Esophagus squamous epithelium (tissue), 5 donors: ENCODE measurements around the gene GPR137B. TPM values are rescaled to one million over a fixed set of nuclear protein-coding genes. Genes with fewer than 3 reads are reported as not detected.

Experiments used
- DNase-seq: peaks from one replicate; lab custom pipeline; 2025; lab: John Stamatoyannopoulos, UW
- H3K27ac ChIP-seq, 4 donors: fragments of 200-600 bp; sonication (generic); one replicate each; pipeline ENCODE4 v1.5.1; 2016 to 2019; ENCODE audit warnings: mild to moderate bottlenecking in 1 of 4
- H3K27me3 ChIP-seq, 4 donors: fragments of 200-600 bp; sonication (generic); 1 replicate in 3 of 4; 2 replicates in 1 of 4; pipeline versions ENCODE4 v1.5.1 to v1.6.0; 2017 to 2021; ENCODE audit warnings: antibody characterized with exemption in 1 of 4
- H3K36me3 ChIP-seq, 3 donors: fragments of 200-600 bp; sonication (generic); one replicate each; pipeline ENCODE4 v1.5.1; 2016 to 2019
- H3K4me1 ChIP-seq, 3 donors: fragments of 200-600 bp; sonication (generic); one replicate each; pipeline ENCODE4 v1.5.1; 2017 to 2019
- H3K4me3 ChIP-seq, 4 donors: fragments of 200-600 bp; sonication (generic); 1 replicate in 3 of 4; 2 replicates in 1 of 4; pipeline ENCODE4 v1.5.1; 2016 to 2019; ENCODE audit warnings: mild to moderate bottlenecking in 2 of 4, moderate library complexity in 1 of 4
- H3K9me3 ChIP-seq, 3 donors: fragments of 200-600 bp; sonication (generic); one replicate each; pipeline ENCODE4 v1.5.1; 2016 to 2019
- CTCF ChIP-seq, 6 experiments: fragments of 450-650 bp in 4 of 6; fragments of 200-600 bp in 2 of 6; sonication (generic) in 2 of 6; IDR thresholded peaks; one replicate each; pipeline ENCODE4 v1.5.1; 2016 to 2019; ENCODE audit warnings: antibody characterized with exemption in 6 of 6, mild to moderate bottlenecking in 4 of 6, moderate library complexity in 4 of 6
- POLR2A ChIP-seq, 4 donors: fragments of 450-650 bp; IDR thresholded peaks; one replicate each; pipeline ENCODE4 v1.6.1; 2017; ENCODE audit warnings: antibody characterized with exemption in 4 of 4, mild to moderate bottlenecking in 4 of 4, moderate library complexity in 3 of 4
- WGBS, 2 donors: methylation state at CpG; one replicate each; pipeline ENCODE4 v1.1.5; 2018; 5-methylcytosine and 5-hydroxymethylcytosine counted together
- intact Hi-C: fragments of 100-400 bp; cut with DNase I; formaldehyde crosslinking; loops from one replicate; pipeline ENCODE4 v1.15.0; 2022
- total RNA-seq, 4 donors: library from RNA; depleted of rRNA; stranded (reverse); fragments of >200 nt; gene quantifications; one replicate each; pipeline ENCODE4 v1.1.0, GENCODE V29; 2016
- donor health status: DM: yes; HTN: yes; CAD: no.

Gene GPR137B
- total RNA-seq, 4 donors from 2014 or later = 3.6 to 16.0 (median 7.4) TPM

GRCh38 chr1:236164273-236164672, 21.9 kb downstream of the GPR137B start:
- H3K4me1 ChIP-seq = peaks cover 0 to 9% (median 0%) of the 10 kb centered on the region in 3 donors
- no peaks in the 10 kb centered on the region for H3K27me3 ChIP-seq
- no peak overlapping the region for H3K4me3 ChIP-seq
- no peak overlapping the region for H3K27ac ChIP-seq
- TF ChIP-seq CTCF (IDR thresholded peaks at IDR 0.05) = no peak
- TF ChIP-seq POLR2A (IDR thresholded peaks at IDR 0.05) = no peak
- no peak for DNase-seq
- intact Hi-C loops = no loop called here
- 82 to 87% methylated on average over 5 to 7 of the region's 7 CpGs for WGBS, 2 donors
- H3K9me3 ChIP-seq = peaks cover 0 to 18% (median 12%) of the 10 kb centered on the region in 3 donors
- no peaks in the 10 kb centered on the region for H3K36me3 ChIP-seq

GRCh38 chr1:236165238-236165981, 23.1 kb downstream of the GPR137B start:
- no peak for TF ChIP-seq POLR2A (IDR thresholded peaks at IDR 0.05)
- TF ChIP-seq CTCF (IDR thresholded peaks at IDR 0.05) = no peak
- H3K36me3 ChIP-seq = no peaks in the 10 kb centered on the region
- DNase-seq = no peak
- no peak overlapping the region for H3K4me3 ChIP-seq
- peaks cover 0 to 9% (median 0%) of the 10 kb centered on the region in 3 donors for H3K4me1 ChIP-seq
- H3K27me3 ChIP-seq = no peaks in the 10 kb centered on the region
- H3K9me3 ChIP-seq = peaks cover 0 to 18% (median 12%) of the 10 kb centered on the region in 3 donors
- H3K27ac ChIP-seq = no peak overlapping the region
- intact Hi-C loops = no loop called here
- 88 to 97% methylated on average over 10 of the region's 10 CpGs for WGBS, 2 donors

DNA sequence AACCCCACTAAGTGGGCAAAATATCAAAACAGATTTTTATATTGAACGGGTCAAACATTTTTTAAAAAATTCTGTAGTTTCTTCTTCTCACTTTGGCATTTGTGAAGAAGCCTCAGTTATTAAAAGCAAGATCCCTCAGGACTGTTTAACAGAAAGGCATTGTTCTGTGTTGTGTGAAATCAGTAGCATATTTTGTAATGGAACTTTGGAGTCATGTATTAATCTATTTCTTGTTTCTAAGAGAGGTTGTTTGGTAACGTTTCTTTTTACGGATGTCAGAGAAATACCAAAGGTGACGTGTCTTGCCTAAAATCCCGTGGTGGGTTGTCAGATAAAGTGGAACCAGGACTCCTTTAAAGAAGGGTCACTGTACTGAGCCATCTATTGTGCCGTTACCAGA, 23.7 kb downstream of the GPR137B start:
- no peak for TF ChIP-seq POLR2A (IDR thresholded peaks at IDR 0.05)
- TF ChIP-seq CTCF (IDR thresholded peaks at IDR 0.05) = no peak

DNA sequence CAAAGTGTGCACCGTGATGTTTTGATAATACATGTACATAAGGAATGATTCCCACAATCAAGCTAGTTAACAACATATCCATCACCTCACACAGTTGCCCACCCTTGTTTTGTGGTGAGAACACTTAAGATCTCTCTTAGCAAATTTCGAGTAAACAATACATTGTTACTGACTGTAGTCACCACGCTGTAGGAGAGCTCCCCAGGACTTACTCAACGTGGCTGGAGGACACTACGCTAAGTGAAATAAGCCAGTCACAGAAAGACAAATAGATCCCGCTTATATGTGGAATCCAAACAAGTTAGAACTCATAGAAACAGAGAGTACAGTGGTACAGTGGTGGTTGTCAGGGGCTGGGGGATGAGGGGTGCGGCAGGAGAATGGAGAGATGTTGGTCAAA, 24.8 kb downstream of the GPR137B start:
- no peak for DNase-seq
- Histone ChIP-seq H3K4me3 (no peak overlapping the region), H3K27ac (no peak overlapping the region), H3K9me3 (peaks cover 0 to 6% (median 0%) of the 10 kb centered on the region in 3 donors), H3K36me3 (no peaks in the 10 kb centered on the region), H3K27me3 (no peaks in the 10 kb centered on the region), H3K4me1 (peaks cover 0 to 9% (median 0%) of the 10 kb centered on the region in 3 donors)
- 81 to 86% methylated on average over 7 of the region's 7 CpGs for WGBS, 2 donors
- no peak for TF ChIP-seq CTCF (IDR thresholded peaks at IDR 0.05)
- no peak for TF ChIP-seq POLR2A (IDR thresholded peaks at IDR 0.05)
- intact Hi-C loops = no loop called here

More for the DNA sequence above, 23.7 kb downstream of the GPR137B start:
- Histone ChIP-seq H3K4me3 (no peak overlapping the region), H3K27ac (no peak overlapping the region), H3K36me3 (no peaks in the 10 kb centered on the region), H3K4me1 (peaks cover 0 to 9% (median 0%) of the 10 kb centered on the region in 3 donors), H3K9me3 (peaks cover 0 to 17% (median 10%) of the 10 kb centered on the region in 3 donors), H3K27me3 (no peaks in the 10 kb centered on the region)
- intact Hi-C loops = no loop called here
- DNase-seq = no peak
- WGBS, 2 donors = 88 to 94% methylated on average over 6 of the region's 6 CpGs

GRCh38 chr1:236167578-236167977, 25.2 kb downstream of the GPR137B start:
- intact Hi-C loops = no loop called here
- Histone ChIP-seq H3K4me1 (peaks cover 0 to 9% (median 0%) of the 10 kb centered on the region in 3 donors), H3K36me3 (no peaks in the 10 kb centered on the region), H3K9me3 (peaks cover 0 to 2% (median 0%) of the 10 kb centered on the region in 3 donors), H3K27me3 (no peaks in the 10 kb centered on the region), H3K27ac (no peak overlapping the region), H3K4me3 (no peak overlapping the region)
- TF ChIP-seq POLR2A (IDR thresholded peaks at IDR 0.05) (no peak), CTCF (IDR thresholded peaks at IDR 0.05) (no peak)
- WGBS, 2 donors = 85 to 94% methylated on average over 3 to 4 of the region's 4 CpGs
- no peak for DNase-seq
